ENCODE data around the gene ASCC2.

GRCh38 chr22:29787371-29787980, 50.6 kb downstream of the ASCC2 start:
- no peak for TF ChIP-seq CTCF (conservative IDR thresholded peaks at IDR 0.05 in 1 of 2, IDR thresholded peaks at IDR 0.05 in 1 of 2; ENCODE audit: low read depth in 1 of 2, low read length in 2 of 2)
- no peak for TF ChIP-seq EZH2 (IDR thresholded peaks at IDR 0.05; ENCODE audit: low read length, missing control alignments)
